ENCODE measurements around the gene SHISA7. TPM values are rescaled to one million over a fixed set of nuclear protein-coding genes. Genes with fewer than 3 reads are reported as not detected.

The SHISA7 gene
- total RNA-seq, 5 donors from 2014 or later (not counting 1 experiment from before 2014, with no cell fraction given) = not detected

DNA sequence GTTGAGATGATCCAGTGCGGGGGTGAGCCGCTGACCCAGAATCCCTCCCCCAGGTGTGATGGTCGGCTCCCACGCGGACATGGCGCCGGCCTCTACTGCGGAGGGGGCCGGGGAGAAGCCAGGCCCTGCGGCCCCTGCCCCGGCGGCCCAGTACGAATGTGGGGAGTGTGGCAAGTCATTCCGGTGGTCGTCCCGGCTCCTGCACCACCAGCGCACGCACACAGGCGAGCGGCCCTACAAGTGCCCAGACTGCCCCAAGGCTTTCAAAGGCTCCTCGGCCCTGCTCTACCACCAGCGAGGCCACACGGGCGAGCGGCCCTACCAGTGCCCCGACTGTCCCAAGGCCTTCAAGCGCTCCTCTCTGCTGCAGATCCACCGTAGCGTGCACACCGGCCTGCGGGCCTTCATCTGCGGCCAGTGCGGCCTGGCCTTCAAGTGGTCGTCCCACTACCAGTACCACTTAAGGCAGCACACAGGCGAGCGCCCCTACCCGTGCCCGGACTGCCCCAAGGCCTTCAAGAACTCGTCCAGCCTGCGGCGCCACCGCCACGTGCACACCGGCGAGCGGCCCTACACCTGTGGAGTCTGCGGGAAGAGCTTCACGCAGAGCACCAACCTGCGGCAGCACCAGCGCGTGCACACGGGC lies 38.2 kb upstream of the SHISA7 start:
- Histone ChIP-seq H3K4me3 (ENCODE audit: control insufficient read depth in 1 of 2, extremely low read depth in 1 of 2, low read length in 1 of 2) (no peak overlapping the region), H3K27ac (ENCODE audit: low read length) (no peak overlapping the region), H3K9me3 (no peaks in the 10 kb centered on the region), H3K36me3 (ENCODE audit: control insufficient read depth in 2 of 2, extremely low read depth in 1 of 2, insufficient read depth in 1 of 2, low read length in 1 of 2) (peaks cover 8 to 11% of the 10 kb centered on the region in 2 donors), H3K27me3 (replicated peaks in 1 of 2; ENCODE audit: control insufficient read depth in 2 of 2, extremely low read depth in 1 of 2, insufficient read depth in 2 of 2, low read length in 1 of 2) (peaks cover 0 to 16% of the 10 kb centered on the region in 2 experiments), H3K4me1 (ENCODE audit: control insufficient read depth in 1 of 2, extremely low read depth in 1 of 2, insufficient read depth in 2 of 2, low read length in 2 of 2) (peaks cover 7 to 46% of the 10 kb centered on the region in 2 experiments)
- WGBS (ENCODE audit: insufficient coverage) = 97% methylated on average over 52 of the region's 52 CpGs
- Mint-ChIP-seq H3K9me3 (no peaks in the 10 kb centered on the region), H3K27ac (no peak overlapping the region), H3K4me1 (peaks cover 29 to 40% (median 37%) of the 10 kb centered on the region in 3 donors), H3K27me3 (no peaks in the 10 kb centered on the region), H3K4me3 (no peak overlapping the region), H3K36me3 (peaks cover 8% of the 10 kb centered on the region)
- POLR2A ChIA-PET = interaction anchor here in 1 of 2 donors (0.5 to 0.7 kb wide), 2 partner anchors 29 to 263 kb away, joined by 3 to 11 read pairs; no protein-coding TSS in a partner anchor
- CTCF ChIA-PET = no interaction called here
- no peak for ATAC-seq (replicated peaks in 1 of 4)
- DNase-seq = no peak

GRCh38 chr19:55479451-55480230 lies 36.5 kb upstream of the SHISA7 start:
- ChIA-PET POLR2A (interaction anchor here in 1 of 2 donors (0.6 to 0.7 kb wide), 2 partner anchors 17 to 1032 kb away, joined by 3 read pairs; no protein-coding TSS in a partner anchor), CTCF (interaction anchor here in 1 of 2 donors (0.6 kb wide), 1 partner anchor 1032 kb away, joined by 3 read pairs; no protein-coding TSS in a partner anchor)
- Histone ChIP-seq H3K27ac (ENCODE audit: low read length) (no peak overlapping the region), H3K4me3 (ENCODE audit: control insufficient read depth in 1 of 2, extremely low read depth in 1 of 2, low read length in 1 of 2) (no peak overlapping the region), H3K4me1 (ENCODE audit: control insufficient read depth in 1 of 2, extremely low read depth in 1 of 2, insufficient read depth in 2 of 2, low read length in 2 of 2) (peaks cover 9 to 40% of the 10 kb centered on the region in 2 experiments), H3K36me3 (ENCODE audit: control insufficient read depth in 2 of 2, extremely low read depth in 1 of 2, insufficient read depth in 1 of 2, low read length in 1 of 2) (peaks cover 8 to 11% of the 10 kb centered on the region in 2 donors), H3K9me3 (no peaks in the 10 kb centered on the region), H3K27me3 (replicated peaks in 1 of 2; ENCODE audit: control insufficient read depth in 2 of 2, extremely low read depth in 1 of 2, insufficient read depth in 2 of 2, low read length in 1 of 2) (peaks cover 0 to 10% of the 10 kb centered on the region in 2 experiments)
- Mint-ChIP-seq H3K4me1 (peaks cover 26 to 38% (median 31%) of the 10 kb centered on the region in 3 donors), H3K9me3 (no peaks in the 10 kb centered on the region), H3K27me3 (no peaks in the 10 kb centered on the region), H3K27ac (no peak overlapping the region), H3K4me3 (peak overlapping the region in 2 of 3 donors; percentile 25 to 82), H3K36me3 (peaks cover 8% of the 10 kb centered on the region)
- 70% methylated on average over 9 of the region's 15 CpGs for whole genome bisulfite sequencing (ENCODE audit: insufficient coverage)
- ATAC-seq (replicated peaks in 1 of 4) (no peak), DNase-seq (no peak)

DNA sequence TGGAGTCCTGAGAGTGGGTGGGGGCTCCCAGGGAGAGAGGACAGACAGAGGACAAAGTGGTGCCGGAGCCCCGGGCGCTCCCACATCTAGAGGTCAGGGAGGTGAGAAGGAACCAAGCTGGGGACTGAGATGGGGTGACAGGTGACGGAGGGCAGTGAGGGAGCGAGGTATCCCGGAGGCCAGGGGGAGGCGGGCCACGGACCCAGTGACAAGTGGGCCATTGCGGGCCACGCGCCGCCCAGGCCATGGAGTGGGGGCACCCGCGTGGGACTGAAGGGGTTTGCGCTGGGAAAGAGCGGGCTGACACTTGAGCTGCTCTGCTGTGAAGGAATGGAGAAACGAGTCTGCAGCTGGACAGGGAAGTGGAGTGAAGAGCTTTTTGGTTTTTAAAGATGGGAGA lies 35.9 kb upstream of the SHISA7 start:
- Histone ChIP-seq H3K27ac (ENCODE audit: low read length) (no peak overlapping the region), H3K4me1 (ENCODE audit: control insufficient read depth in 1 of 2, extremely low read depth in 1 of 2, insufficient read depth in 2 of 2, low read length in 2 of 2) (peaks cover 3 to 34% of the 10 kb centered on the region in 2 experiments), H3K9me3 (no peaks in the 10 kb centered on the region), H3K36me3 (ENCODE audit: control insufficient read depth in 2 of 2, extremely low read depth in 1 of 2, insufficient read depth in 1 of 2, low read length in 1 of 2) (peaks cover 8 to 11% of the 10 kb centered on the region in 2 donors), H3K27me3 (replicated peaks in 1 of 2; ENCODE audit: control insufficient read depth in 2 of 2, extremely low read depth in 1 of 2, insufficient read depth in 2 of 2, low read length in 1 of 2) (peaks cover 0 to 5% of the 10 kb centered on the region in 2 experiments), H3K4me3 (ENCODE audit: control insufficient read depth in 1 of 2, extremely low read depth in 1 of 2, low read length in 1 of 2) (no peak overlapping the region)
- Mint-ChIP-seq H3K4me1 (peaks cover 26 to 34% (median 28%) of the 10 kb centered on the region in 3 donors), H3K27me3 (no peaks in the 10 kb centered on the region), H3K36me3 (peaks cover 8% of the 10 kb centered on the region), H3K27ac (peak overlapping the region in 1 of 2 donors; percentile 54), H3K4me3 (peak overlapping the region in 2 of 3 donors; percentile 41 to 82), H3K9me3 (no peaks in the 10 kb centered on the region)
- POLR2A ChIA-PET = no interaction called here
- WGBS (ENCODE audit: insufficient coverage) = 95% methylated on average over 16 of the region's 17 CpGs
- ATAC-seq (replicated peaks in 1 of 4) = no peak
- DNase-seq = no peak
- CTCF ChIA-PET = interaction anchor here in 1 of 2 donors (0.6 kb wide), 1 partner anchor 1031 kb away, joined by 3 read pairs; no protein-coding TSS in a partner anchor

DNA sequence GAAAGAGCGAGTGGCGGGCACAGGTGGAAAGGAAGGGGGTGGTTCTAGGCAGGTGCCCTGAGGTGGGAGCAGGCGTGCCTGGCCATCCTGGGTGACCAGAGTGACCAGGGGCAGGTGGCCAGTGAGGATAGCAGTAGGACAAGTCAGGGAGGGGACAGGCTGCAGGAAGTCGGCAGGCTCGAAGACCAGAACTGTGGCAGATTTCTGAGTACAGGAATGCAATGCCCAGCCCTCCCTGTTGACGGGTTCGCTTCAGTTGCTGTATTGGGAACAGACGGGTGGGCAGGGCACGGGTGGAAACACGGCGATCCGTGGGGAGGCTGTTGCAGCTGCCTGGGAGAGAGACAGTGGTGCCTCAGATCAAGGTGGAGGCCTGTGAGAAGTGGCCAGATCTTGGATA lies 35.3 kb upstream of the SHISA7 start:
- H3K36me3 ChIP-seq (ENCODE audit: control insufficient read depth in 2 of 2, extremely low read depth in 1 of 2, insufficient read depth in 1 of 2, low read length in 1 of 2) = peaks cover 8% of the 10 kb centered on the region in 2 donors
- DNase-seq (no peak), ATAC-seq (replicated peaks in 1 of 4) (no peak)
- H3K4me1 ChIP-seq (ENCODE audit: control insufficient read depth in 1 of 2, extremely low read depth in 1 of 2, insufficient read depth in 2 of 2, low read length in 2 of 2) = peaks cover 2 to 28% of the 10 kb centered on the region in 2 experiments
- no peak overlapping the region for H3K4me3 ChIP-seq (ENCODE audit: control insufficient read depth in 1 of 2, extremely low read depth in 1 of 2, low read length in 1 of 2)
- Mint-ChIP-seq H3K36me3 (peaks cover 8% of the 10 kb centered on the region), H3K27ac (peak overlapping the region in 1 of 2 donors; percentile 54), H3K4me3 (peak overlapping the region; percentile 41 to 85 (median 82)), H3K27me3 (no peaks in the 10 kb centered on the region), H3K9me3 (no peaks in the 10 kb centered on the region), H3K4me1 (peaks cover 26 to 34% (median 28%) of the 10 kb centered on the region in 3 donors)
- no peak overlapping the region for H3K27ac ChIP-seq (ENCODE audit: low read length)
- ChIA-PET CTCF (interaction anchor here in 1 of 2 donors (2.0 kb wide), 1 partner anchor 17 kb away, joined by 14 read pairs; the partner anchor contains the start of gene ISOC2), POLR2A (no interaction called here)
- 95% methylated on average over 12 of the region's 12 CpGs for WGBS (ENCODE audit: insufficient coverage)
- H3K9me3 ChIP-seq = no peaks in the 10 kb centered on the region
- H3K27me3 ChIP-seq (replicated peaks in 1 of 2; ENCODE audit: control insufficient read depth in 2 of 2, extremely low read depth in 1 of 2, insufficient read depth in 2 of 2, low read length in 1 of 2) = peaks cover 0 to 4% of the 10 kb centered on the region in 2 experiments

DNA sequence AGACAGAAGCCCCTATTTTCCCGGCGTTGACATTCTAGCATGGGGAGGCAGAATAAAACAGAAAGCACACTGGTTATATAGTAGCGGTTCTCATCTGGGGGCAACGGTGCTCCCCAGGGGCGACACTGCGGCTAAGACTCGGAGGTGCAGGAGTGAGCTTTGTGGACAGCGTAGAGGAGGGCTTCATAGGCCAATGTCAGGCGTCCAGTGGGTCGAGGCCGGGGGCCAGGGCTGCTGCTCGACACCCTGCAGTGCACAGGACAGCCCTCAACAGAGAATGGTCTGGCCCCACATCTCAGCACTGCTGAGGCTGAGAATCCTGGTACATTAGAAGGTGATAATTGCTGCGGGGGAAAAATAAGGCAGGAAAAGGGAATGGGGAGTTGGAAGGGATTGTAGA lies 34.8 kb upstream of the SHISA7 start:
- H3K4me1 Mint-ChIP-seq = peaks cover 26 to 34% (median 28%) of the 10 kb centered on the region in 3 donors
- ChIA-PET POLR2A (interaction anchor here (0.6 to 1.4 kb wide), 2 partner anchors 16 to 124 kb away, joined by 3 to 6 read pairs; partner anchors contain the start of gene ISOC2 (in 1 of the 2)), CTCF (interaction anchor here in 1 of 2 donors (1.3 to 2.0 kb wide), 2 partner anchors 16 to 26 kb away, joined by 14 to 21 read pairs; partner anchors contain the start of gene ISOC2)
- H3K9me3 Mint-ChIP-seq = no peaks in the 10 kb centered on the region
- Histone ChIP-seq H3K4me1 (ENCODE audit: control insufficient read depth in 1 of 2, extremely low read depth in 1 of 2, insufficient read depth in 2 of 2, low read length in 2 of 2) (peaks cover 2 to 24% of the 10 kb centered on the region in 2 experiments), H3K36me3 (ENCODE audit: control insufficient read depth in 2 of 2, extremely low read depth in 1 of 2, insufficient read depth in 1 of 2, low read length in 1 of 2) (peaks cover 5 to 8% of the 10 kb centered on the region in 2 donors), H3K4me3 (ENCODE audit: control insufficient read depth in 1 of 2, extremely low read depth in 1 of 2, low read length in 1 of 2) (no peak overlapping the region), H3K27me3 (replicated peaks in 1 of 2; ENCODE audit: control insufficient read depth in 2 of 2, extremely low read depth in 1 of 2, insufficient read depth in 2 of 2, low read length in 1 of 2) (peaks cover 0 to 7% of the 10 kb centered on the region in 2 experiments), H3K27ac (ENCODE audit: low read length) (no peak overlapping the region), H3K9me3 (no peaks in the 10 kb centered on the region)
- H3K4me3 Mint-ChIP-seq = peak overlapping the region; percentile 41 to 85 (median 82)
- no peak for DNase-seq
- 94% methylated on average over 13 of the region's 13 CpGs for WGBS (ENCODE audit: insufficient coverage)
- ATAC-seq (replicated peaks in 1 of 4) = no peak
- no peaks in the 10 kb centered on the region for H3K27me3 Mint-ChIP-seq
- H3K36me3 Mint-ChIP-seq = peaks cover 8% of the 10 kb centered on the region
- peak overlapping the region; percentile 2 to 23 for H3K27ac Mint-ChIP-seq
